NCI-H2171 treated with DMSO at 0.1 percent for 48 hours (cell line): Measurements from ENCODE around the gene SLC35B3.
"Not testable (repeated sequence)": the region's sequence is repeated elsewhere in the genome, so short reads cannot be mapped to it uniquely, and the experiment has no call there.

Experiments used
- DNase-seq: peaks from one replicate; lab custom pipeline; 2025; lab: John Stamatoyannopoulos, UW

The SLC35B3 gene

DNA sequence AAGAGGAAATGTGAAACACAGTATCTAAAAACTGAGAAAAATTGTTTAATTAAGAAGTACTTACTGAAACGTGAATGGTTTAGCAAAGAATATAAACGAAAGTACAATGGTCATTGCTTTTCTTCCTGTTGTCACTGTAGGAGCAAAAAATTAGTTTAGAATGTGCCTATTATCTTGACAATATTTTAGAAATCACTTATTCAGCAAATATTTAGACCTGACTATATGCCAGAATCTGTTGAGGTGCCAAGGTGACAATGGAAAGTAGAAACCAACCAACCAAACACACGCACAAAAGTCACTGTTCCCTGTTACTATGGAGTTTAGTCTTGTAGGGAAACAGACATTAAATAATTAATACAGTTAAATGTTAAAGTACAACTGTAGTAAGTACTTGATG is 20.5 kb downstream of the SLC35B3 start:
- DNase-seq, result no peak

DNA sequence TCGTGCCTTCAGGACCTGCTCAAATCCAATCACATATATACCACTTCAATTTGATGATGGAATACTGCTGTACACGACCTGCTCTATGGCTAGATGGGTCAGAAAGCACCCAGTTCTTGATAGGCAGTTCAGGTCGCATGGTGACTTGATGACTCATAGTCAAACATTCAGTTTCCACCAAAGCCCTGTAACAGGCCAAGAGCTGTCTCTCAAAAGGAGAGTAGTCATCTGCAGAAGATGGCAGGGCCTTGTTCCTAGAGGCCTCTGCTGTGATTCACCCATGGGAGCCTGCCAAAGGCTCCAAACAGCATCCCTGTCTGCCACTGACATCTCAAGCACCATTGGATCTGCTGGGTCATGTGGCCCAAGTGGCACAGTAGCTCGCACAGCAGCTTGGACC is 29.4 kb downstream of the SLC35B3 start:
- not testable (repeated sequence) for DNase-seq

DNA sequence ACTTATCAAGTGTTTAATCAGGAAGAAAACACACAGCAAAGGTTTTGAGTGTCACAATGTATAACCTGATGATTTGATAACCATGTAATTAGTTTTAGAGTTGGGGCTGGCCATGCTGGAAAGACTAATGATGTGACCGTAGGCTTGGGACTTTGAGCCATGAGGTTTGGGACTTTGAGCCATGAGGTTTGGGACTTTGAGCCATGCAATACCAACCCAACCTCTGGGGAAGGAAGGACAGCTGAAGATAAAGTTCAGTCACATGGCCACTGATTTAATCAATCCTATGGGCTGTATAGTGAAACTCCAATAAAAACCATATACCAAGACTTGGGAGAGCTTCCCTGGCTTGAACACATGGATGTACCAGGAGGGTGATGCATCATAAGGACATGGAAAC is 32.8 kb downstream of the SLC35B3 start:
- DNase-seq, result no peak

DNA sequence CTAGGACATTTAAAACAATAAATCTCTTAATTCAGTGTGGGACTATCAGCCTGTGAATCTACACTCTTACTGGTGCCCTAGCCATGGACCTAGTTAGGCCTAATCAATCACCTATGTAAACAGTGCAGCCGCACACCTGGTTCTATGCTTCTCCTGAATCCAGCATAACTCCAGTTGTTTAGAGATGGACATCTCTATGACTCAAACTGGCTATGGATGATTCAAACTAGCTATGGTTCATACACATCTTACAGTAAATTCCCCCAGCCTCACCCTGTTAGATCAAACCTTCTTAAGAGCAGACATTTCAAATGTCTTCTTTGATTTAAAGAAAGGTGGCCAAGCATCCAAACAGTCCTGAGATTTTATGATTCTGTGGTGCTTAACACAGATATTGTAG is 34.7 kb downstream of the SLC35B3 start:
- DNase-seq, result no peak

DNA sequence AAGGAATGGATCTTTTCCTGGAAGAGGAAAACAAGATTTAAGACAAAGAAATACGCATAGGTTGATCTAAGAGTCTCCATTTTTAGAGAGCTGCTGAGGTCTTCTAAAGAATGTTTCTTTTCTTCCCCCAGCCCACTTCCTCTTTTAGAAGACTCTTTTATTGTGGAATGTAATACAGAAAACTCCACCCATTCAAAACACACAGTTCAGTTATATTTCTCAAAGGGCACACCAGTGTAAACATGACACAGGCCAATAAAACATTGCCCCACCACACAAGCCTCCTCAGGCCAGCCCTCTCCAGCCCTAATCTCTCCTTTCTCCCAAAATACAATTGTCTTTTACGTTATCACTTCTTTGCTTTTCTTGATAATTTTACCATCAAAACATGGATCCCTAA is 42.8 kb downstream of the SLC35B3 start:
- DNase-seq, result no peak

DNA sequence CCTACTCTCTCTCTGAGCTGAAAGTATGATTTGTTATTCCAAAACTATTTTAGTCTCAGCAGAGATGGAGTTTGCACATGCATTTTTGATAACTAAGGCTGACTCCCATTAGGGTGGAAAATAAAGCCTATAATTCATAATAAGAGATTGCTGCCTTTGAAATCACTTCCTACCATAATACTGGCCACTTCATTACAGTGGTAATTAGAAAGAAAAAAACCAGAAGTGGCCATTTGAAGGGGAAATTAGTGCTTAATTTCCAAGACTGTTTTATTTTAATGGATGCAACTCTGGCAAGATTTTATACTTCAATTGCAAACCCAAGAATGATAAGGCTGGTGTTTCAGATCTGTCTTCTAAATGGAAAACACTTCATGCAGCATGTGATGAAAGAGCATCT is 43.4 kb downstream of the SLC35B3 start:
- no peak for DNase-seq

DNA sequence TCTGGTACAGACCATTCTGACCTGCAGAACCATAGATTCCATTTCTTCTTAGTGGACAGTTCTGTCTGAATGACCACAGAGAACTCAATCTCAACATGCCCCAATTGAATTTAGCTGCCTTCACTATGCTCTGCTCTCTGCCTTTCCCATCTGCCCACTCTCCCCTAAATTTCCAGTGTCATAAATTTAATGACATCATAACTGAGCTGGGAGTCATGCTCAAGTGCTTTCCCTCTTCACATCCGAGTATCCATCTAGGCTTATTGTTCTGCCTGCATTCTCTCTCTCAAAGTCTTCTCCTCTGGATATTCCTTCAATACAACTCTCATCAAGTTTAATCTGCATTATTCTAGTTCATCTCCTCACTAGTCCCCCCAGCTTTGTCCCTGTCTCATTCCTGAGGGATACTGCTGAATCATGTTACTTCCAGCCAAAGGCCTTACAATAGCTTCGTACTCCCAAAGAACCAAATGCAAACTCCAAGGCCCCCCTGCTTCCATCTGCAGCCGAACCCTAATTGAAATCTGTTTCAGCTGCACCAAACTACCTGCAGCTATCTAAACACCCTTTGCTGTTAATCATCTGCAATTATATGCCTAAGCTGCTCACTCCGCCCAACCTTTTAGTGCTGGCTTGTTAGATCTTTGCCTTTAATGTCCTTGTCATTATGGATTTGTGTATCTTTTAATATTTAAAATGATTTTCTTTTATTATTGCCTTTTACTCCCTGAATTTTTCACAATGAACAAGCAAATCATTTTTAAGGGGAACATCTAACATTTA is 46.1 kb downstream of the SLC35B3 start:
- DNase-seq, result no peak

DNA sequence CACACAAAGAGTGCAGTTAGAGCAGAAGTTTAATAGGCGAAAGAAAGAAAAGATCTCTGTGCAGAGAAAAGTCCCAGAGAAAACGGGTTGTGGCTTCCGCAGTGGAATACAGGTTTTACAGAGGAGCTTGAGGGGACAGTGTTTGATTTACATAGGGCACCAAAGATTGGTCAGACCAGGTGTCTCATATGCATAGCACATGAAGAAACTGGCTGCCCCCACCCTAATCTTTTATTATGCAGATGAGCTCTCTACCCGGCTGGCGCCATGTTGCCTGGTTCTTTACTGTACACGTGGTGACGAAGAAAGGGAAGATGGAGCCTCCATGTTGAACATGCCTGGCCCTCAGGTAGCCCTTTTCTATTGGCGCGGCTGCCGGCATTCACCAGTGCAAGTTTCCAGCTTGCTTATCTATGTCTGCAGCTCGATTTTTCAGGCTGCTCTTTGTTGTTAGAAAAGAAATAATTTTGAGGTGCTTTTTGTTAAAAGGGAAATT is 47.4 kb downstream of the SLC35B3 start:
- DNase-seq, result peak; percentile 15

DNA sequence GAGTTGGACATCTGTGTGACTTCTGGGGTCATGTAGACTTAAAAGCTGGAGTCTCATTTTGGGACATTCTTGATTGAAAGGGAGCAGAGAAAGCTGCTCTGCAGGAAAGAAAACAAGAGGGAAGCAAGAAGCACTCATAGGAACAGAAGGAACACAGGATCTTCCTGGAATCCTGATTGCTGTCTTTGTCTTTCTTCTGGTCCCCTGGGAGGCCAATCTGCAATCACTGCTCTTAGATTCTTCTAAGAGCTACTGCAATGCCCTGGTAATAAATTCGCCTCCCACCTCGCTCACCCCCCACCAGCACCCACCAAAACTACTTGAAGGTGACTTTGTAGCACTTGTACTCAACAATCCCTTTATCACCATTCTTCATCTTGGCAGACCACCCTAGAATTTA is 51.8 kb downstream of the SLC35B3 start:
- DNase-seq, result no peak

DNA sequence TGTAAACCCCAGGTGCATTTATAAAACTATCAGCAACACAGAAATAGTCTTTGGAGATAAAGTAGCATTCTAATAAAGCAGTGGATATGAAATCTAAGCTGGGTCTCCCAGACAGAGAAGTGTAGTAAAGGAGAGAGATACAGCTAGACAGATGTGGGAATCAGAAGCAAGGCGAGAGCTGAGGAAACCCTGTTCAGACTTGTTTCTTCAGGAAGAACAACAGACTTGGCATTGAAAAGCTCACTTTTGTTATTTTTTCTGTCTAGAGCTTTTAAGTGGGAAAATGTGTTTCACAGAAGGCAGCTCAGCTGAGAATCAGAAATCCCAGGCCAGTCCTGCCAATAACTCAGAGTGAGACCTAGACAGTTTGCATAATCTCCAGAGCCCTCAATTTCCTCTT is 52.9 kb downstream of the SLC35B3 start:
- no peak for DNase-seq

DNA sequence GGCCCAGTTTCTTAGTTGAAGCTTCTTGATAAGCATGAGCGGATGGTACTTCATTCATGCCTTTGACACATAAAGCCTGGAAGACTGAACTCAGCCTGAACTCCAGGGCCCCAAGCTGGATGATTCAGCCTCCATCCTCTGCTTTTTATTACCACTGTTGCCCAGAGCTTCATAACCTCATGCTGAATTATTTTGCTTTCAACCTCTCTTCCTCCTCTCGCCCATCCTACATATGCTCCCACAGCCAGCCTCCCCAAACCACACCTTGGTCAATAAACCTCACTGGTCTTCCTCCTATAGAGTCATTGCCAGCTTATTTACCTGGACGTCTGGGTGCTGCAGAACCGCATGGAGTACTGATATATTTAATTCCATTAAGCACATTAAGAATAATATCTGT is 59.4 kb downstream of the SLC35B3 start:
- no peak for DNase-seq
